Measurements from ENCODE around the gene USP28.
"Not testable (repeated sequence)": the region's sequence is repeated elsewhere in the genome, so short reads cannot be mapped to it uniquely, and the experiment has no call there.

GRCh38 chr11:113789016-113789415, 86.4 kb downstream of the USP28 start:
- TF ChIP-seq CTCF, POLR2A (IDR thresholded peaks at IDR 0.05): not testable (repeated sequence)
